Left renal cortex interstitium (tissue), 4 donors: ENCODE data around the gene DTX2. TPM values are rescaled to one million over a fixed set of nuclear protein-coding genes. Genes with fewer than 3 reads are reported as not detected.
"Not testable (repeated sequence)": the region's sequence is repeated elsewhere in the genome, so short reads cannot be mapped to it uniquely, and the experiment has no call there.

Experiments used
- DNase-seq, 4 donors: peaks; one replicate each; pipeline ENCODE4 v3.0.0-alpha.2; 2013; ENCODE audit warnings: low read depth in 4 of 4, low spot score in 2 of 4, missing footprints in 1 of 4
- polyA plus RNA-seq, 4 donors: library from polyadenylated mRNA; unstranded; fragments of 120-200 nt; gene quantifications; one replicate each; pipeline ENCODE4 v1.2.1, GENCODE V29; 2013; ENCODE audit not compliant: insufficient read length in 4 of 4

DTX2 gene
- 10 to 100 TPM in 1 of 4 donors, 1 to 10 TPM in 3; 5.6 to 14.5 (median 9.3) TPM for polyA plus RNA-seq

DNA sequence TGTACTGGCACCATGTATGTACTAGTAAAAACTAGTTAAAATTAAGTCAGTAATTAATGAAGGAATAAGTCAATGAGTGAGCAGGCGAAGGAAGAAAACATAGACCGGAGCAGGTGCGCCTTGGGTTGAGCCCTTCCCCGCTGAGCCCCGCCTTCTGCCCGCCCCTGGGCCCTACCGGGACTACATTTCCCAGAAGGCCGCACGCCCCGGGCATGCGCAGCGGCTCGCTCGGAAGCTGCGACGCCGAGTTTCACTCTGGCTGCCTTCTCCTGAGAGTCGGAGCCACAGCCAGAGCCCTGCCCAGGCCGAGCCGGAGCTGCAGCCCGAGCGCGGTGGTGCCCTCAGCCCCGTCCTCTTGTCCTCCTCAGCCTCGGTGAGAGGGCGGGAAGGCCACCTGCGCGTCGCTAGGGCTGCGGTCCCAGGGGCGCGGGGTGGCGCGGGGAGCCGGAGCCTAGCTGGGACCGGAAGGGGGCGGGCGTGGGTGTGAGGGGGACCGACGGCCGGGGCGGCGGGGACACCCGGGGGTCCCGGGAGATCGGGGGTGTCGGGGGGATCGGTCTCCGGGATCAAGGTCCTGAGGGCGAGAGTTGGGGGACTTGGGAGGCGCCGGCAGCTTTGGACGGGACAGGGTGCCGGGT lies at the start of gene DTX2:
Gene DTX2, plus strand, starts transcription at position 246 of the 638 bp plus-strand sequence. CDS start 18,801 bp downstream, outside the sequence.
- not testable (repeated sequence) for DNase-seq

DNA sequence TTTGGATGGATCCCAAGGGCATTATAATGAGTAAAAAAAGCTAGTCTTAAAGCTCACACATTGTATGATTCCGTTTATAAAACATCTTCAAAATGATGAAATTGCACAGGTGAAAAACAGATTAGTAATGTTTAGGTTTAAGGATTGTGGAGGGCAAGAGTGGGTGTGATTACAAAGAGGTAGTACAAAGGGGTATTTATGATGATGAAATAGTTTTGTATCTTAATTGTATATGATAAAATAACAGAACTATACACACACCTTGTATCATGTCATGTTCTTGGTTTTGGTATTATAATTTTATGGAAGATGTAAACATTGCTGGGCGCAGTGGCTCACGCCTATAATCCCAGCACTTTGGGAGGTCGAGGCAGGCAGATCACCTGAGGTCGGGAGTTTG lies 49.3 kb upstream of the DTX2 start:
- no peak for DNase-seq

DNA sequence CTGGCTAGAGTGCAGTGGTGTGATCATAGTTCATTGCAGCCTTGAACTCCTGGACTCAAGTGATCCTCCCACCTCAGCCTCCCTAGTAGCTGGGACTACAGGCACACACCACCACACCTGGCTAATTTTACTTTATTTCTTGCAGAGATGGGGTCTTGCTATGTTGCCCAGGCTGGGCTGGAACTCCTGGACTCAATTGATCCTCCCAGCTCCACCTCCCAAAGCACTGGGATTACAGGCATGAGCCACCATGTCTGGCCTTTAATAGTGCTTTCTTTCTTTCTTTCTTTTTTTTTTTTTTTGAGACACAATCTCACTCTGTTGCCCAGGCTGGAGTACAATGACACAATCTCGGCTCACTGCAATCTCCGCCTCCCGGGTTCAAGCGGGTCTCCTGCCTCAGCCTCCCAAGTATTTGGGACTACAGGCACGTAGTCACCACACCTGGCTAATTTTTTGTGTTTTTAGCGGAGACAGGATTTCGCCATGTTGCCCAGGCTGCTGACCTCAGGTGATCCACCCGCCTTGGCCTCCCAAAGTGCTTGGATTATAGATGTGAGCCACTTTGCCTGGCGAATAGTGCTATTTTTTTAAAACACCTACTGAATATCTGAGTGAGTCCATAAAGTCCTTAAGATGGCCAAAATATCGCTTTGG lies 43.7 kb upstream of the DTX2 start:
- not testable (repeated sequence) for DNase-seq

DNA sequence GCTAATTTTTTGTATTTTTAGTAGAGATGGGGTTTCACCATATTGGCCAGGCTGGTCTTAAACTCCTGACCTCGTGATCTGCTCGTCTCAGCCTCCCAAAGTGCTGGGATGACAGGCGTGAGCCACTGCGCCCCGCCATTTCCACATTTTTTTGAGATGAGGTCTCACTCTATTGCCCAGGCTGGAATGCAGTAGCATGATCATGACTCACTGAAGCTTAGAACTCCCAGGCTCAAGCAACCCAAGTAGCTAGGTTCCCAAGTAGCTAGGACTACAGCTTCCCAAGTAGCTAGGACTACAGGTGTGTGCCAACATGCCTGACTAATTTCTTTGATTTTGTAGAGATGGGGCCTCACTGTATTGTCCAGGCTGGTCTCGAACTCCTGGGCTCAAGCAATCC lies 40.4 kb upstream of the DTX2 start:
- not testable (repeated sequence) for DNase-seq

DNA sequence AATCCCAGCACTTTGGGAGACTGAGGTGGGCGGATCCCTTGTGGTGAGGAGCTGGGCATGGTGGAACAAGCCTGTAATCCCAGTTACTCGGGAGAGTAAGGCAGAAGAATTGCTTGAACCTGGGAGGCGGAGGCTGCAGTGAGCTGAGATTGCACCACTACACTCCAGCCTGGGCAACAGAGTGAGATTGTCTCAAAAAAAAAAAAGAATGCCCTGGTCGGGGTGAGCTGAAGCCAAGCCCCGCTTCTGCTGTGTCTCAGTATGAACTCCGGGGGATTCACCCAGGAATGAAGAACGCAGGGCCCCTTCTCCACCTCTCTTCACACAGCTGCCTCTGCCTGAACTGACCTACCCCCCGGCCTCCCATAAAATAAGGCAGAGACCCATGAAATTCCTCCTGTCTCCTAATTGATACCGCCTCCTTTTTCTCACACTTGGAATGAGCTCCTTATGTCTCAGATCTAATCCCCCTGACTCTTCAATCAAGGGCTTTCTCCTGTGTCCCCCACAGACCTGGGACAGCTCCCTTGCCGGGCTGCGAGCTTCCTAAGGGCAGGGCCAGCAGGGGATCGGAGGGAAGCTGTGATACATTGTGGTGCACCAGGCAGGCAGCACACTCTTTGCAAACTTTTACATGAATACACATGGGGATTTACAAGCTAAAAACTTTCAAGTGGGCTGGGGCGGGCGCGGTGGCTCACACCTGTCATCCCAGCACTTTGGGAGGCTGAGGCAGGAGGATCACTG lies 37.7 kb upstream of the DTX2 start:
- no peak for DNase-seq

DNA sequence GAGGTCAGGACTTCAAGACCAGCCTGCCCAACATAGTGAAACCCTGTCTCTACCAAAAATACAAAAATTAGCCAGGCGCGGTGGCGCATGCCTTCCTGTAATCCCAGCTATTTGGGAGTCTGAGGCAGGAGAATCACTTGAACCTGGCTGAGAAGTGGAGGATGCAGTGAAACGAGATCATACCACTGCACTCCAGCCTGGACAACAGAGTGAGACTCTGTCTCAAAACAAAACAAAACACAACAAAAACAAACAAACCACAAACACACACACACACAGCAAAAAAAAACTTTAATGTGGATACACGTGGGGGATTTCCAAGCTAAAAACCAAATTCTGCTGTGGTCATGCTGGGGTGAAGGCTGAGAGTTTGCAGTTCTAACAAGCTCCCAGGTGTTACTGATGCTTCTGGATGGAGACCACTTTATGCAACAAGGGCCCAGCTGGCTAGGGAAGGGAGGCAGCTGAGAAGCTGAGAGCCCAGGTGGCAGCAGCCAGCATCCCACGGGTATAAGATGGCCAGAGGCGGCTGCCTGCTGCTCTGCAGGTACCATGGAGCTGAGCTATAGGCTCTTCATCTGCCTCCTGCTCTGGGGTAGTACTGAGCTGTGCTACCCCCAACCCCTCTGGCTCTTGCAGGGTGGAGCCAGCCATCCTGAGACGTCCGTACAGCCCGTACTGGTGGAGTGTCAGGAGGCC lies 36.9 kb upstream of the DTX2 start, which contains the start of gene ZP3:
Gene ZP3, plus strand, starts transcription at position 538 of the 699 bp plus-strand sequence. Its CDS starts 15 bp downstream, at position 553.
- no peak for DNase-seq

DNA sequence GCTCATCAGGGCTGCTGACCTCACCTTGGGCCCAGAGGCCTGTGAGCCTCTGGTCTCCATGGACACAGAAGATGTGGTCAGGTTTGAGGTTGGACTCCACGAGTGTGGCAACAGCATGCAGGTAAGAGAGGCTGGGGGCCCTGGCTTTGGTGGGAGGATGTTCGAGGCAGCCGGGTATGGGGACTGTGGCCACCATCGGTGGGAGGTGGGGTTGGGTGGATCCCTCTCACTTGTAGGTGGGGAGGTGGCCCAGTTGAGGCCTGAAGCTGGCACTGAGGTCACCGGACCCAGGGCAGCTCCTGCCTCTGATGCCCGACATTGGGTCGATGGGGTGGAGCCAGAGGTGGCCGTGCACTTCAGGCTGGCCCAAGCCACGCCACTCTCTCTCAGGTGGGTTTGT lies 36.4 kb upstream of the DTX2 start:
- no peak for DNase-seq

DNA sequence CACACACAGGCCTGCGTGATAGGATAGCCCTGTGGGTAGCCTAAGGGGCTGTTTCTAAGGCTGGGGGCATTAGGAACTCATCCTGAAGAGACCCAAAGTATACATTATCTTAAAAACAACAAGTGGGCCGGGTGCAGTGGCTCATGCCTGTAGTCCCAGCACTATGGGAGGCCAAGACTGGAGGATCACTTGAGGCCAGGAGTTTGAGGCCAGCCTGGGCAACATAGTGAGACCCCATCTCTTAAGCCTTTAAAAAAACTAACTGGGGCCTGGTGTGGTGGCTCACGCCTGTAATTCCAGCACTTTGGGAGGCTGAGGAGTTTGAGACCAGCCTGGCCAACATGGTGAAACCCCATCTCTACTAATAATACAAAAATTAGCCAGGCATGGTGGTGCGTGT lies 36.0 kb upstream of the DTX2 start:
- not testable (repeated sequence) for DNase-seq

DNA sequence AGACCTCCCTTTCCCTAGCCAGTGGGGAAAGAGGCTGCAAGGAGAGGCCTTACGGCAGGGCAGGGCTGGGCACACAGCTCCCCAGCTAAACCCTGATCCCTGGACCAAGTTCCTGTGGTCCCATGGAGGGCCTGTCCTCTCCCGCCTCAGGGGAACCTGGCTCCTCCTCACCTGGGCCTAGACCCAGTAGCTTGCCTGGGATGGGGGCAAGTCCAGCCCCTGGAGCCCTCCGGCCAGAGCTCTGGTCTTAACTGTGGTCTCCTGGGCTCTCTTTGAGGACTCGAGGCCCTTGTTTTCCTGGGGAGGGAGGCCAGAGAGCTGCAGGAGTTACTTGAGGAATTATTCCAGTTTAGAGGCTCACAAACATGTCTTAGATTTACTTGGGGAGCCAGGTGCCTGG lies 35.3 kb upstream of the DTX2 start:
- no peak for DNase-seq

DNA sequence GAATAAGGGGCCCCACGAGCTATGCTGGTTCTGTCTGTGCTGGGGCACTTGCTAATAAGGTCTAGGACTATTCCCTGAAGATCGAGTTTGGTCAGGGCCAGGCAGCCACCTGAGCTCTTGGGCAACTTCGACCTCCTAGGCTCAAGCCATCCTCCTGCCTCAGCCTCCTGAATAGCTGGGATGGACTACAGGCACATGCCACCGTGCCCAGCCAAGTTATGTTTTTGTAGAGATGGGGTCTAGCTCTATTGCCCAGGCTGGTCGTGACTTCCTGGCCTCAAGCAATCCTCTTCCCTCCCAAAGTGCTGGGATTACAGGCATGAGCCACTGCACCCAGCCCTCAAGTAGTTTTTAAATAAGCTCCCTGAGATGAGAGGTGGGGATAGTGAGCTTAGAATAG lies 33.9 kb upstream of the DTX2 start:
- DNase-seq, result no peak

DNA sequence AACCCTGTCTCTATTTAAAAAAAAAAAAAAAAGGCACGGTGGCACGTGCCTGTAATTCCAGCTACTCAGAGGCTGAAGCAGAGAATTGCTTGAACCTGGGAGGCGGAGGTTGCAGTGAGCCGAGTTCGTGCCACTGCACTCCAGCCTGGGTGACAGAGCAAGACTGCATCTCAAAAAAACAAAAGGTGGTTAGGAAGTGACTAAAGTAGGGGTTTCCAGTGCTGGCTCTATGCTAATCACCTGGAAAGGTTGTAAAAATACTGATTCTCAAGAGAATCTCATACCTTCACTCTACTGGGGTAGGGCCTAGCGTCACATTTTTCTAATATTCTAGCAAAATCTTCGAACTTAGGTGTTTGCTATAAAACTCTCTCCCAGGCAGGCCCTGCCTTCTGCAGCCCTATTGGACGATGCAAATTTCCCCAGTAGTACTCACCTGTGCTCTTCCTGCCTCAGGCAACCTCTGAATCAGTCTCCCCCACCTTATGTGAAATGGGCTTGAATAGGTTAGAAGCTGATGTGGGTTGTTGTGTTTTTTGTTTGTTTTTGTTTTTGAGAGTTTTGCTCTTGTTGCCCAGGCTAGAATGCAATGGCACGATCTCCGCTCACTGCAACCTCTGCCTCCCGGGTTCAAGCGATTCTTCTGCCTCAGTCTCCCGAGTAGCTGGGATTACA lies 33.2 kb upstream of the DTX2 start:
- DNase-seq, result no peak

DNA sequence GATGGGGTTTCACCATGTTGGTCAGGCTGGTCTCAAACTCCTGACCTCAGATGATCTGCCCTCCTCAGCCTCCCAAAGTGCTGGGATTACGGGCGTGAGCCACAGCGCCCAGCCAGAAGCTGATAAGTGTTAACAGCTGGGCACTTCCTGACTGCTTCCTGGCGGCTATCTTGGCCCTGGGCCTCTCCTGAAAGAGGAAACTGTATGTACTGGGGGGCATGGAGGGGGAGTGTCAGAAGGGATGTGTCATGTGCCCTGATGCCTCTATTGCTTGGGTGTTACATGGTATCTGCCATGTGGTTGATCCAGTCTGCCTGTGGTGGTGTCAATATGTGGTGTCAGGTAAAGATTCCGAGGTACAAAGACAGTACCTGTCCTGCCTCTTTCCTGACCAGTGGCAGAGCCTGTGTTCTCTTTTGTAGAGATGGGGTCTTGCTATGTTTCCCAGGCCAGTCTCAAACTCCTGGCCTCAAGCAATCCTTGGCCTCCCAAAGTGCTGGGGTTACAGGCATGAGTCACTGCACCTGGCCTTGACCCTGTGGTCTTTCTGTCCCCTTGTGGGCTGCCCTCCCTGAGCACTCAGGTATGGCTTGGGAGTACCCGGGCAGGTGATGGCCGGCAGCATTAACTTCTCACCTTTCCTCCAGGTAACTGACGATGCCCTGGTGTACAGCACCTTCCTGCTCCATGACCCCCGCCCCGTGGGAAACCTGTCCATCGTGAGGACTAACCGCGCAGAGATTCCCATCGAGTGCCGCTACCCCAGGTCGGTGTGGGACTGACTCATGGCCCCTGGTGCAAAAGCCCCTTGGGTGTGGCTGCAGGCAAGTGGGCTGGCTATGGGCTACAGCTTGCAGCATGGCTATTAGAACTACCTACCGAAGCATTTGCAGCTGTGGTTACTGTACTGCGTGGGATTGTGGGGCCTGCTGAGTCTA lies 32.4 kb upstream of the DTX2 start:
- DNase-seq, result no peak

DNA sequence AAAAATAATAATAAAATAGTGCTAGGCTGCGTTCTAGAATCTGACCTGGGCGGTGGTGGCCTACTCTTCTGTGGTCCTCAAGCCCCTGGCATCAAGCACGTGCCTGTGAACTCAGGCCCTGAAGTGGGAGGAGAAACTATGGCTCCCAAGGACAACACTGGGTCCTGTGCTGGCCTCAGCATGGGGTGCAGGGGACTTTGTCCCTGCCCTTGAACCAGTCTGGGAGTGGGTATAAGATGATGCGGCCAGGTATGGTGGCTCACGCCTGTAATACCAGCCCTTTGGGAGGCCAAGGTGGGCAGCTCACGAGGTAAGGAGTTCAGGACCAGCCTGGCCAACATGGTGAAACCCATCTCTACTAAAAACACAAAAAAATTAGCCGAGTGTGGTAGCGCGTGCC lies 31.3 kb upstream of the DTX2 start:
- no peak for DNase-seq

DNA sequence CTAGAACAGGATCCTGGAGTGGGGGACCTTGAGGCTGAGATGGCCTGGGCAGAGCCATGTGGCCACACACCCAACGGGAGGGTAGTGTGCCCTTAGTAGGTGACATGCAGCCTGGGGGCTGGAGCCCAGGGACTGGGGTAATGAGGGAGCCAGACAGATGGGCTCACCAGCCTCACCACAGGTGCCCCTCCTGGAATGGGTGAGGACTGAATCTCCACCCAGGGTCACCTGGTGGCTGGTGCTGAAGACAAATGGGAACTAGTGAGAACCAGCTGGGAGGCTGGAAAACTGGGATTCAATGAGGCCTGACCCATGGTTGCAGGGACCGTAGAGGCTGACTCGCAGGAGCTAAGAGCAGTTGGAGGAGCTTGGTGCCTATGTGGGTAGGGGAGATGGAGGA lies 30.7 kb upstream of the DTX2 start:
- no peak for DNase-seq

DNA sequence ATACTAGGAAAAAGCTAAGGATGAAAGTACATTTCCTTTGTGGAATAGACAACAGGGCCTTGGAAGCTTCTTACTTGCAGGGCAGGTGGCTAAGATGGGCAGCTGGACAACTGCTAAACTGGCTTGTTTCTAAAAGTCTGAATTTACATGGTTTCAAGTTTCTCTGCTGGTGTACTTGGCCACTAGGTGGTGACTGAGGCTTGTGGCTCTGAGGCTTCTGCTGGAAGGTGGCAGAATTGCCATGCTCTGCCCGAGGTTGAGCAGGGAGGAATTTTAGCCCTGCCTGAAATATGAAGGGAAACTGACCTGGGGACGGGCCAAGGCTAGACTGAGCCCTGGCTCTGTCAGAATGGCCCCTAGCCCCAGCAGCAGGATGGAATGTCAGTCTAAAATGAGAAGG lies 23.6 kb upstream of the DTX2 start:
- peak in 1 of 4 donors; percentile 56 for DNase-seq

DNA sequence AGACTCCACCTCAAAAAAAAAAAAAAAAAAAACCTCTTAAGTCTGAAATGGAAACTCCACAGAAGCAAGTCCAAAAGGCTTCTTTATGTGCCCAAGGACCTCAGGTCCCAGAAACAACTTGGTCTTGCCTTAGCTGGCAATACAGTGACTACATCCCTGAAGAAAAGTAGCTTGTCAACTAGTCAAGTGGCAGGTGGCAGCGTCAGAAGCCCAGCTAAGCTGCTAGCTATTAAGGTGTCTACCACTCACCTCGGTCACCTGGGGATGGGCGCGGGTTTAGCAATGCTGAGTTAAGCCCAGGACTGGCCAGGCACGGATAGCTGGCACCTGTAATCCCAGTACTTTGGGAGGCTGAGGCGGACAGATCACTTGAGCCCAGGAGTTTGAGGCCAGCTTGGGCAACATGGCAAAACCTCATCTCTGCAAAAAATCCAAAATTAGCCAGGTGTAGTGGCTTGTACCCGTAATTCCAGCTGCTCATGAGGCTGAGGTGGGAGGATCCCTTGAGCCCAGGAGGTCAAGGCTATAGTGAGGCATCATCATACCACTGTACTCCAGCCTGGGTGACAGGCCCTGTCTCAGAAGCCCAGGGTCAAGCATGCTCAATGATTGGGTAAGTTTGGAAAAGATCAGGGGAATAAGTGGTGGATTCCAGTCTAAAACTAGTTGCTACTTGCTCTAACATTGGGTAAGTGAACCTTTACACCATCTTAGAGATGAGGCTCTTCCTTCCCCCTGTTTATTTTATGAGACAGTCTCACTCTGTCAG lies 22.2 kb upstream of the DTX2 start:
- DNase-seq, result not testable (repeated sequence)

DNA sequence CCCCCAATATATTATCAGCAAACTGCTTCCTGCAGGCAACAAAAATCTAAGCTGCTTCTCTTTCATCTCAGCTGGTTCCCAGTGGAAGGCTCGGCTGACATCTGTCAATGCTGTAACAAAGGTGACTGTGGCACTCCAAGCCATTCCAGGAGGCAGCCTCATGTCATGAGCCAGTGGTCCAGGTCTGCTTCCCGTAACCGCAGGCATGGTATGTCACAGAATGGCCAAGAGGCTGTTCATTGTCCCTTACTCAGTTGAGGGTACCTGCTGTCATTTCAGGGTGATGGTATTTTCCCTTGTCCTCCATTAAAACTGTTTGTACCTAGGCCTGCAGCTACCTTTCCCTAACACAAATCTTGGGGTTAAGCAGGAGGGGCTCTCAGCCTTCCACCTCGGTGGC lies 21.1 kb upstream of the DTX2 start:
- not testable (repeated sequence) for DNase-seq

DNA sequence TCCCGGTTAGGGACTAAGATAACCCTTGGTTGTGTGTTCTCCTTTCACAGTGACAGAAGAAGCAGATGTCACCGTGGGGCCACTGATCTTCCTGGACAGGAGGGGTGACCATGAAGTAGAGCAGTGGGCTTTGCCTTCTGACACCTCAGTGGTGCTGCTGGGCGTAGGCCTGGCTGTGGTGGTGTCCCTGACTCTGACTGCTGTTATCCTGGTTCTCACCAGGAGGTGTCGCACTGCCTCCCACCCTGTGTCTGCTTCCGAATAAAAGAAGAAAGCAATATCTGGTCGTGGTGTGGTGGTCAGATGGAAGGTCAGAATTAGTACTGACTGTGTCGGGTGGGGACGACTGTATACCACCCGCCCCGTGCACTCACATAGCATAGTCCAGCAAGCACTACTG lies 19.7 kb upstream of the DTX2 start:
- DNase-seq, result not testable (repeated sequence)
